Thyroid gland (tissue), 4 donors: ENCODE data around the gene ATP13A3. TPM values are rescaled to one million over a fixed set of nuclear protein-coding genes. Genes with fewer than 3 reads are reported as not detected.

Experiments used
- DNase-seq, 2 donors: peaks; one replicate each; pipeline ENCODE4 v3.0.0-alpha.2; 2019
- H3K27ac ChIP-seq, 3 donors: fragments of 200-600 bp; sonication (generic); 1 replicate in 2 of 3; 2 replicates in 1 of 3; pipeline ENCODE4 v1.5.1; 2016 to 2019; ENCODE audit warnings: mild to moderate bottlenecking in 1 of 3, moderate library complexity in 1 of 3
- H3K27me3 ChIP-seq: fragments of 200-600 bp; sonication (generic); one replicate; pipeline ENCODE4 v1.5.1; 2019
- H3K36me3 ChIP-seq, 2 donors: fragments of 200-600 bp; sonication (generic); one replicate each; pipeline ENCODE4 v1.5.1; 2016 to 2019
- H3K4me1 ChIP-seq, 2 donors: fragments of 200-600 bp; sonication (generic); one replicate each; pipeline ENCODE4 v1.5.1; 2017 to 2019
- H3K4me3 ChIP-seq, 3 donors: fragments of 200-600 bp; sonication (generic); replicated peaks in 1 of 3; 1 replicate in 2 of 3; 2 replicates in 1 of 3; pipeline ENCODE4 v1.5.1; 2016; ENCODE audit warnings: mild to moderate bottlenecking in 1 of 3
- H3K9me3 ChIP-seq: fragments of 200-600 bp; sonication (generic); one replicate; pipeline ENCODE4 v1.5.1; 2017
- CTCF ChIP-seq, 6 experiments: fragments of 200-600 bp in 3 of 6; fragments of 450-650 bp in 3 of 6; sonication (generic) in 3 of 6; IDR thresholded peaks; one replicate each; pipeline ENCODE4 v1.5.1; 2016 to 2019; ENCODE audit warnings: antibody characterized with exemption in 6 of 6, mild to moderate bottlenecking in 2 of 6, inconsistent platforms in 1 of 6, moderate library complexity in 1 of 6
- POLR2A ChIP-seq, 2 donors: fragments of 450-650 bp; IDR thresholded peaks; one replicate each; pipeline ENCODE4 v1.6.1; 2017; ENCODE audit warnings: antibody characterized with exemption in 2 of 2, mild to moderate bottlenecking in 2 of 2, moderate library complexity in 1 of 2
- WGBS, 2 donors: methylation state at CpG; one replicate each; pipeline ENCODE4 v1.1.5; 2017; 5-methylcytosine and 5-hydroxymethylcytosine counted together
- intact Hi-C: fragments of 100-400 bp; cut with DNase I; formaldehyde crosslinking; loops from one replicate; pipeline ENCODE4 v1.15.1; 2023
- total RNA-seq, 4 donors: library from RNA; depleted of rRNA; stranded (reverse); fragments of >200 nt; gene quantifications; one replicate each; pipeline ENCODE4 v1.2.3, GENCODE V29; 2016

ATP13A3 gene
- total RNA-seq, 4 donors from 2014 or later = 262 to 426 (median 341) TPM

GRCh38 chr3:194424953-194425352 lies 61.8 kb downstream of the ATP13A3 start:
- WGBS, 2 donors = 93 to 95% methylated on average over 7 of the region's 7 CpGs
- no peak for DNase-seq
- H3K4me3 ChIP-seq = no peak overlapping the region
- H3K36me3 ChIP-seq = peaks cover 23 to 42% of the 10 kb centered on the region in 2 donors
- H3K9me3 ChIP-seq = no peaks in the 10 kb centered on the region
- H3K27ac ChIP-seq = no peak overlapping the region
- intact Hi-C loops = no loop called here
- peaks cover 7 to 12% of the 10 kb centered on the region in 2 donors for H3K4me1 ChIP-seq
- no peaks in the 10 kb centered on the region for H3K27me3 ChIP-seq
- TF ChIP-seq POLR2A (IDR thresholded peaks at IDR 0.05) = no peak
- no peak for TF ChIP-seq CTCF (IDR thresholded peaks at IDR 0.05)

GRCh38 chr3:194424373-194424772 lies 62.4 kb downstream of the ATP13A3 start:
- peaks cover 17 to 36% of the 10 kb centered on the region in 2 donors for H3K36me3 ChIP-seq
- 92 to 95% methylated on average over 1 of the region's 1 CpG for WGBS, 2 donors
- TF ChIP-seq POLR2A (IDR thresholded peaks at IDR 0.05) = no peak
- TF ChIP-seq CTCF (IDR thresholded peaks at IDR 0.05) = no peak
- H3K27ac ChIP-seq = no peak overlapping the region
- no peak for DNase-seq
- intact Hi-C loops = no loop called here
- H3K4me3 ChIP-seq = no peak overlapping the region
- H3K27me3 ChIP-seq = no peaks in the 10 kb centered on the region
- no peaks in the 10 kb centered on the region for H3K9me3 ChIP-seq
- peaks cover 7 to 12% of the 10 kb centered on the region in 2 donors for H3K4me1 ChIP-seq

- Histone ChIP-seq H3K27me3 (no peaks in the 10 kb centered on the region), H3K4me3 (no peak overlapping the region), H3K9me3 (no peaks in the 10 kb centered on the region), H3K36me3 (peaks cover 19 to 29% of the 10 kb centered on the region in 2 donors), H3K4me1 (peaks cover 7 to 12% of the 10 kb centered on the region in 2 donors), H3K27ac (peak overlapping the region in 1 of 3 donors; percentile 47)
- intact Hi-C loops = no loop called here
- TF ChIP-seq POLR2A (IDR thresholded peaks at IDR 0.05) = no peak
- no peak for TF ChIP-seq CTCF (IDR thresholded peaks at IDR 0.05)
- WGBS, 2 donors = 40 to 45% methylated on average over 3 of the region's 3 CpGs
- DNase-seq = peak; percentile 68 to 76
Measured at GRCh38 chr3:194423317-194423716, 63.5 kb downstream of the ATP13A3 start.

- peak overlapping the region in 2 of 3 donors; percentile 42 to 47 for H3K27ac ChIP-seq
- intact Hi-C loops = no loop called here
- H3K4me1 ChIP-seq = peaks cover 7 to 12% of the 10 kb centered on the region in 2 donors
- no peaks in the 10 kb centered on the region for H3K27me3 ChIP-seq
- H3K9me3 ChIP-seq = no peaks in the 10 kb centered on the region
- H3K4me3 ChIP-seq = no peak overlapping the region
- no peak for DNase-seq
- no peak for TF ChIP-seq CTCF (IDR thresholded peaks at IDR 0.05)
- no peak for TF ChIP-seq POLR2A (IDR thresholded peaks at IDR 0.05)
- peaks cover 19 to 29% of the 10 kb centered on the region in 2 donors for H3K36me3 ChIP-seq
Measured at GRCh38 chr3:194422188-194422587, 64.6 kb downstream of the ATP13A3 start.

- TF ChIP-seq POLR2A (IDR thresholded peaks at IDR 0.05) (no peak), CTCF (IDR thresholded peaks at IDR 0.05) (no peak)
- DNase-seq = no peak
- Histone ChIP-seq H3K36me3 (peaks cover 4 to 6% of the 10 kb centered on the region in 2 donors), H3K27ac (no peak overlapping the region), H3K4me3 (no peak overlapping the region), H3K4me1 (peaks cover 7 to 12% of the 10 kb centered on the region in 2 donors), H3K9me3 (no peaks in the 10 kb centered on the region), H3K27me3 (no peaks in the 10 kb centered on the region)
- intact Hi-C loops = no loop called here
- 92 to 95% methylated on average over 2 of the region's 2 CpGs for WGBS, 2 donors
Measured at GRCh38 chr3:194418671-194419070, 68.1 kb downstream of the ATP13A3 start.
